Ovary (tissue), 3 donors: ENCODE data around the gene CD276.

ENCODE experiments used
- EP300 ChIP-seq: sonication (generic); formaldehyde crosslinking; IDR thresholded peaks from one replicate; pipeline ENCODE4 v1.6.1; 2017; ENCODE audit warnings: antibody characterized with exemption
- POLR2A ChIP-seq: fragments of 450-650 bp; IDR thresholded peaks from one replicate; pipeline ENCODE4 v1.6.1; 2017; ENCODE audit warnings: antibody characterized with exemption, mild to moderate bottlenecking, moderate library complexity
- TF ChIP-seq, protein P1 (sequence below), 3 donors: fragments of 450-650 bp in 2 of 3; fragments of 200-600 bp in 1 of 3; IDR thresholded peaks; one replicate each; pipeline versions ENCODE4 v1.5.1 to v1.8.0; 2016 to 2022; ENCODE audit warnings: antibody characterized with exemption in 3 of 3, mild to moderate bottlenecking in 1 of 3
- donor health status: DM: no; HTN: no; CAD: no.

DNA sequence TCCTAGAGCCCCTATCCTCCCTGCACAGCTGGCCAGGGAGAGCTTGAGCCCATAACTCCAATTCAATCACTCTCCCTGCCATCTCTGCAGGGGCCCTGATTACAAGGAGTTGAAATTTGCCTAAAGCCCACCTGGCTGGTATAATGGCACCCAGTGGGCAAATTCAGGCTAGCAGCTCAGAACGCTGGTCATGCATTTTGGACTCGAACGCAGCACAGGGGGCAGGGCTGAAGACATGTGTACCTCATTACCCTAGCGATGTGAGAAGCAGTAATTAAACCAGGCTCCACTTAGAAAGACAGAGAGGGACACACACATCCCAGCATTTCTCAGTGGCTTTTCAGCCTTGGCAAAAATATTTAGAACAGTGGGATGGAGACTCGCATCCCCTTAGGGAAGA, 65.8 kb downstream of the CD276 start:
- TF ChIP-seq, protein P1, sequence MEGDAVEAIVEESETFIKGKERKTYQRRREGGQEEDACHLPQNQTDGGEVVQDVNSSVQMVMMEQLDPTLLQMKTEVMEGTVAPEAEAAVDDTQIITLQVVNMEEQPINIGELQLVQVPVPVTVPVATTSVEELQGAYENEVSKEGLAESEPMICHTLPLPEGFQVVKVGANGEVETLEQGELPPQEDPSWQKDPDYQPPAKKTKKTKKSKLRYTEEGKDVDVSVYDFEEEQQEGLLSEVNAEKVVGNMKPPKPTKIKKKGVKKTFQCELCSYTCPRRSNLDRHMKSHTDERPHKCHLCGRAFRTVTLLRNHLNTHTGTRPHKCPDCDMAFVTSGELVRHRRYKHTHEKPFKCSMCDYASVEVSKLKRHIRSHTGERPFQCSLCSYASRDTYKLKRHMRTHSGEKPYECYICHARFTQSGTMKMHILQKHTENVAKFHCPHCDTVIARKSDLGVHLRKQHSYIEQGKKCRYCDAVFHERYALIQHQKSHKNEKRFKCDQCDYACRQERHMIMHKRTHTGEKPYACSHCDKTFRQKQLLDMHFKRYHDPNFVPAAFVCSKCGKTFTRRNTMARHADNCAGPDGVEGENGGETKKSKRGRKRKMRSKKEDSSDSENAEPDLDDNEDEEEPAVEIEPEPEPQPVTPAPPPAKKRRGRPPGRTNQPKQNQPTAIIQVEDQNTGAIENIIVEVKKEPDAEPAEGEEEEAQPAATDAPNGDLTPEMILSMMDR (IDR thresholded peaks at IDR 0.05): no peak
- TF ChIP-seq POLR2A (no peak), EP300 (no peak)
